Mucosa of rectum (tissue), 2 donors: Measurements from ENCODE around the gene MOSMO.
"Not testable (repeated sequence)": the region's sequence is repeated elsewhere in the genome, so short reads cannot be mapped to it uniquely, and the experiment has no call there.

Experiments used
- H3K27ac ChIP-seq, 2 donors: one replicate each; pipeline ENCODE4 v1.7.0; 2013; ENCODE audit warnings: inconsistent platforms in 2 of 2, low read depth in 2 of 2, low read length in 2 of 2
- H3K27me3 ChIP-seq, 2 donors: one replicate each; pipeline ENCODE4 v1.7.0; 2013; ENCODE audit warnings: low read length in 2 of 2; ENCODE audit not compliant: control insufficient read depth in 2 of 2, insufficient read depth in 2 of 2
- H3K36me3 ChIP-seq, 2 donors: one replicate each; pipeline ENCODE4 v1.7.0; 2013; ENCODE audit warnings: low read length in 2 of 2; ENCODE audit not compliant: control insufficient read depth in 2 of 2, insufficient read depth in 2 of 2
- H3K4me1 ChIP-seq, 2 donors: one replicate each; pipeline ENCODE4 v1.7.0; 2013; ENCODE audit warnings: low read length in 2 of 2, mild to moderate bottlenecking in 1 of 2; ENCODE audit not compliant: control insufficient read depth in 2 of 2, insufficient read depth in 2 of 2
- H3K4me3 ChIP-seq, 2 donors: one replicate each; pipeline ENCODE4 v1.7.0; 2013; ENCODE audit warnings: low read length in 2 of 2
- H3K9ac ChIP-seq, 2 donors: one replicate each; pipeline ENCODE4 v1.7.0; 2013; ENCODE audit warnings: low read length in 2 of 2, low read depth in 1 of 2, mild to moderate bottlenecking in 1 of 2
- H3K9me3 ChIP-seq, 2 donors: one replicate each; pipeline ENCODE4 v1.7.0; 2013; ENCODE audit warnings: low read length in 2 of 2; ENCODE audit not compliant: control insufficient read depth in 2 of 2
- donor health status: healthy.
- donor health status: Normal muscosa, but diverticular disease.

Gene MOSMO

DNA sequence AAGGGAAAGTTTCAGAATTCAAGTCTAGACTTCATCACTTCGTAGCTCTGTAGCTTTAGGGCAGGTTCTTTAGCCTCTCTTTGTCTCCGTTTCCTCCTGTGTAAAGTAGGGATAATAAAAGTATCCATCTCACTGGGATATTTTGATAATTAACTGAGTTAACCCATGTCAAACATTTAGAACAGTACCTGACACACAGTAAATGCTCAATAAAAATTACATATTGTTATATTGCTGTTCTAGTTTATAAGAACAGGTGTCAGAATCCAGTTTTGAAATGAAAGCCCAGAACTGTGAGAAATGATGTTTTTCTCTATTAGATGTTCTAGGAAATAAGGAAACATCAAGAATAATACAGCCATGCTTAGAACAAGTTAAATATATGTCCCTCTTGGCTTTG lies 4.3 kb downstream of the MOSMO start:
- Histone ChIP-seq H3K36me3 (no peaks in the 10 kb centered on the region), H3K4me3 (no peak overlapping the region), H3K27me3 (no peaks in the 10 kb centered on the region), H3K4me1 (peaks cover 7 to 15% of the 10 kb centered on the region in 2 donors), H3K9me3 (no peaks in the 10 kb centered on the region), H3K9ac (no peak overlapping the region), H3K27ac (no peak overlapping the region)

- Histone ChIP-seq H3K9me3 (no peaks in the 10 kb centered on the region), H3K27me3 (no peaks in the 10 kb centered on the region), H3K36me3 (no peaks in the 10 kb centered on the region), H3K4me3 (no peak overlapping the region), H3K27ac (no peak overlapping the region), H3K9ac (no peak overlapping the region), H3K4me1 (peaks cover 7 to 12% of the 10 kb centered on the region in 2 donors)
These were observed 5.6 kb downstream of the MOSMO start for GRCh38 chr16:22013486-22013885.

DNA sequence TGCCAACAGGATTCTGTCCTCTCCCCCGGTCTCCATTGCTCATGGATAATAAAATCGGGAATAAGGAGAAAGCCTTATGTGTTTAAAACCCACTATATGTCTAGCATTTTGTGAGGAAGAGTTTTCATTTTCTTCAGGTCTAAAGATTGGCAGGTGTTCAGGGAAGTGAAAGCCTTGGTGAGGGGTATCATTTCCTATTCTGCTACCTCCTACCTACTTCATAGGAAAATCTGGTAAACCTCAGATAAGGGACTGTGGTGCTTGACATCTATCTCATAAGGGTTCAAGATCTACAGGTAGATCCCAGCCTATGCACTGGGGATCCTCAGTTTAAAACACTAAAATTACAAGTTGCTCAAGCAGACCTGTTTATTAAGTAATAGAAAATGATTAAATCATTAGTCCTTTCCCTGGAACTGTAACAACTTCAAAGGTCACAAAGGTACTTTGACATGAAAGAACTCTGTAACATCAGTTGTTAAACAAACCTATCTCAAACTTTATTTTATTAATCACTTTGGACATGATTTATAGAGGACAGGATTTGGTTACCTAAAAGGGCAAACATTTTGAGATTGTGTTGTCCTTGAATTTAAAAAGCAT lies 6.5 kb downstream of the MOSMO start:
- Histone ChIP-seq H3K9ac (no peak overlapping the region), H3K27me3 (no peaks in the 10 kb centered on the region), H3K36me3 (no peaks in the 10 kb centered on the region), H3K4me1 (peaks cover under 1 to 4% of the 10 kb centered on the region in 2 donors), H3K9me3 (no peaks in the 10 kb centered on the region), H3K4me3 (no peak overlapping the region), H3K27ac (no peak overlapping the region)

GRCh38 chr16:22016927-22017326 lies 9.0 kb downstream of the MOSMO start:
- no peaks in the 10 kb centered on the region for H3K9me3 ChIP-seq
- peaks cover 0 to 3% of the 10 kb centered on the region in 2 donors for H3K4me1 ChIP-seq
- H3K4me3 ChIP-seq: no peak overlapping the region
- no peak overlapping the region for H3K9ac ChIP-seq
- no peaks in the 10 kb centered on the region for H3K36me3 ChIP-seq
- H3K27me3 ChIP-seq: no peaks in the 10 kb centered on the region
- H3K27ac ChIP-seq: no peak overlapping the region

DNA sequence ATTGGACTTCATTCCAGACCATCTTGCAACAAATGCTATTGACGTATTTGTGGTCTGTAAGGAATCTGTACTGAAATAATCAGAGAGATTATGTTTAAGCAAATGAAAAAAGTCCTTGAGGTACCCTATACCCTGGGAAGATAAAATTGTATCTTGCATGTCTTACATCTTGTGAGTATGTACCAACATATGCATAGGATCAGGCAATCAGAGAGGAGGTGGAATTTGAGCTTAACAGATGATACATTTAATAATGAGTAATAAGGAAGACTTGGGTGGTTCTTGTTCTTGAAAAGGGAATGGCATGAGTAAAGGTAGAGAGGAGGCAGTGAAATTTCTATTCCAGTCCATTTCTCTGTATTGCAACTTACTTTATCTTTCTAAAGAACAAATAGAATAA lies 10.6 kb downstream of the MOSMO start:
- Histone ChIP-seq H3K27ac (no peak overlapping the region), H3K36me3 (no peaks in the 10 kb centered on the region), H3K9ac (no peak overlapping the region), H3K27me3 (no peaks in the 10 kb centered on the region), H3K4me3 (no peak overlapping the region), H3K4me1 (no peaks in the 10 kb centered on the region), H3K9me3 (no peaks in the 10 kb centered on the region)

DNA sequence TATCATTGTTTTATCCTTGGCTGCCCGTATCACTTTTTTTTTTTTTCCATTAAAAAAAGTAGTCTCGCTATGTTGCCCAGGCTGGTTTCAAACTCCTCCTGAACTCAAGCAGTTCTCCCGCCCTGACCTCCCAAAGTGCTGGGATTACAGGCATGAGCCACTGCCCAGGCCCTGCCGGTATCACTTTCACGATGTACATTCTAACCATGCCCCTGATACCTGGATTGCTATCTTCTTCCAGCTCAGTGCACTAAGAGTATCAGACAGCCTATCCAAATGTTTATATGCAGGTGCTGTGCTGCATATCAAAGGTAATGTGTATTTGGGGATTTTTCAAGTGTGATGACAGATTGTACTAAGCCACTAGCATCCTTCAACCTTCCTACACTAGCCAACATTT lies 14.2 kb downstream of the MOSMO start:
- no peak overlapping the region for H3K4me3 ChIP-seq
- no peaks in the 10 kb centered on the region for H3K9me3 ChIP-seq
- no peak overlapping the region for H3K27ac ChIP-seq
- H3K9ac ChIP-seq: no peak overlapping the region
- H3K27me3 ChIP-seq: no peaks in the 10 kb centered on the region
- no peaks in the 10 kb centered on the region for H3K4me1 ChIP-seq
- no peaks in the 10 kb centered on the region for H3K36me3 ChIP-seq

DNA sequence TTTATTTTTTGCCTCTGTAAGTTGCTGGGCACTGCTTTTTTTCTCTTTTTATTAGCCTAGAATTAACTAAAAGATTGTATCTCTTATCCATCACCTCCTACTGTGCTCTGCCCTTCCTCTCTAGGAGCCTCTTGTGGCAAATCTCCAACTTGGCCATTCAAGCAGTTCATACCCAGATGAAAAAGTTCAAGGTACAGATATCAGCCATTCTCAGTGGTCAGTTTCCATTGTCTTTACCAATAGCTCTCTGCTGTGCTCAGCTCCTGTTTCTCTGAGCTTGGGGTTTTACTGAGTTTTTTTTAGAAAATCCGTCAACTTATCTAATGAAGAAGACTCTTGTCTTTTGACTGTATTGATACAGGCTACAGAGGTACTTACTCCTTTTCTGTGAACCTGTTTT lies 15.6 kb downstream of the MOSMO start:
- Histone ChIP-seq H3K36me3 (no peaks in the 10 kb centered on the region), H3K4me3 (no peak overlapping the region), H3K9me3 (no peaks in the 10 kb centered on the region), H3K4me1 (no peaks in the 10 kb centered on the region), H3K27ac (no peak overlapping the region), H3K9ac (no peak overlapping the region), H3K27me3 (no peaks in the 10 kb centered on the region)

DNA sequence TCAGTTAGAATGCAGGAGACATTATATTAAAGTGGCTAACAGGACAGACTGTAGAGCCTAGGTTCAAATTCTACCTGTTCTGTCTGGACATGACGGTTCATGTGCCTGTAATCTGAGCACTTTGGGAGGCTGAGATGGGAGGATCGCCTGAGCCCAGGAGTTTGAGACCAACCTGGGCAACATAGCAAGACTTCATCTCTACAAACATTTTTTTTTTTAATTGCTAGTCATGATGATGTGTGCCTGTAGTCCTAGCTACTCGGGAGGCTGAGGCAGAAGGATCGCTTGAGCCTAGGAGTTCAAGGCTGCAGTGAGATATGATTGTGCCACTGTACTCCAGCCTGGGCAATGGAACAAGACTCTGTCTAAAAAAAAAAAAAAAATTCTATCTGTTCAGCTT lies 16.9 kb downstream of the MOSMO start:
- H3K9me3 ChIP-seq, H3K4me3 ChIP-seq, H3K4me1 ChIP-seq, H3K9ac ChIP-seq, H3K36me3 ChIP-seq, H3K27ac ChIP-seq, H3K27me3 ChIP-seq: not testable (repeated sequence)

GRCh38 chr16:22027633-22028032 lies 19.7 kb downstream of the MOSMO start:
- H3K27me3 ChIP-seq: no peaks in the 10 kb centered on the region
- no peak overlapping the region for H3K4me3 ChIP-seq
- no peak overlapping the region for H3K27ac ChIP-seq
- H3K36me3 ChIP-seq: peaks cover 0 to 3% of the 10 kb centered on the region in 2 donors
- no peak overlapping the region for H3K9ac ChIP-seq
- H3K4me1 ChIP-seq: no peaks in the 10 kb centered on the region
- no peaks in the 10 kb centered on the region for H3K9me3 ChIP-seq

GRCh38 chr16:22029632-22030031 lies 21.7 kb downstream of the MOSMO start:
- Histone ChIP-seq H3K27me3 (no peaks in the 10 kb centered on the region), H3K4me3 (no peak overlapping the region), H3K9ac (no peak overlapping the region), H3K4me1 (no peaks in the 10 kb centered on the region), H3K36me3 (peaks cover 0 to 3% of the 10 kb centered on the region in 2 donors), H3K27ac (no peak overlapping the region), H3K9me3 (no peaks in the 10 kb centered on the region)
